ENCODE measurements around the gene MARCHF10.
A peak's percentile ranks its signal among the peaks of the same experiment; 100 is the strongest.

The MARCHF10 gene

DNA sequence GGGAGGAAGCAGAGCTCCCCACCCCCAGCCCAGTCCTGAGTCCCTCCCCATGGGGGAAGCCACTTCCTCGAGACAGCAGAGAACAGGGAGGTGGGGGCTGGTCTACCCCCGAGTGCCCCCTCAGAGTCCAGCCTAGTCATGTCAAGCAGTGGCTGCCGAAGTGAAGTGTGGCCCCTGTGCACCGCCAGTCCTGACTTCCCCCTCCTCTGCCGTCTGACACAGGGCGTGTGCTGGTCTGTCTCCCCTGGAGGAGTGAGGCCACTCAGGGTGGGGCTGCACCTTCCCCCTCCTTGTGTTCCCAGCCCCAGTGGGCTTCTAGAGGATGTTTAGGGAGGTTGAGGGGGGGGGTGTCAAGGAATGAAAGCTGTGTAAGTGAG lies 133.8 kb downstream of the MARCHF10 start:
- DNase-seq = no peak

DNA sequence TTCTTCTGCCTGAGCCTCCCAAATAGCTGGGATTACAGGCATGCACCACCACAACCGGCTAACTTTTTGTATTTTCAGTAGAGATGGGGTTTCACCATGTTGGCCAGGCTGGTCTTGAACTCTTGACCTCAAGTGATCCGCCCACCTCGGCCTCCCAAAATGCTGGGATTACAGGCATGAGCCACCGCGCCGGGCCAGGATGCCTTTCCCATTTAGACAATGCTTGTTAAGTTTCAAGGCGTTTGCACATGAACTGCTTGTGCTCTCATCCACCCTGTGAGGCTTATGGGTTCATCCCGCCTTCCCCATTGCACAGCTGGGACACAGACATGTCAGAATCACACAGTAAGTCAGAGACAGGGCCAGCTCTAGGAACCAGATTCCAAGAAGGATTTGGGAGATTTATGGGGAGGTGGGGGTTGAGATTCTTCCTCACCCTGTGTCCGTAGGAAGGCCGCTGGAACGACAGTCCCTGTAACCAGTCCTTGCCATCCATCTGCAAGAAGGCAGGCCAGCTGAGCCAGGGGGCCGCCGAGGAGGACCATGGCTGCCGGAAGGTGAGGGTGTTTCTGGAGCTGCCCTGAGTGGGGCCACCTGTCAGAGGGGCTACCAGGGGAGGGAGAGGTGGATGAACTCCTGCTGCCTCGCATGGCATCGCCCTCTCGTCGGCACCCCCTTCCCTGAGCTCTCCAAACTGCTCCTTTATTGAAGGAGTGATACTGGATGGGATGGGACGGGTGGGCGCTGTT lies 134.3 kb downstream of the MARCHF10 start:
- DNase-seq = no peak

DNA sequence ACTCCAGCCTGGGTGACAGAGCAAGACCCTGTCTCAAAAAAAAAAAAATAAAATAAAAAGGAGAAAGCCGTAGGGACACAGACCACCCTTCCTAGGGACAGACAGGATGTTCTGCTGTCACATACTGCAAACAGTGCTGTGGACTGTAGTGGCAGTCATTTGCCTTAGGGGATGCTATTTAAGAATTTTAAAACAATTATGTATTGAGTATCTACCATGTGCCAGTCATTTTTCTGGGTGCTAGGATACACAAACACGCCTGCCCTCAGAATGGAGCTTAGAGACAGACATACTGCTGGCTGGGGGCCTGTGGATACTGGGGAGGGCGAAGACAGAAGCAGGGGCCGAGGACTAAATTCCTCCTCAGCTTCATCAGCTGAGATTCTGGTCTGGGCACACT lies 135.2 kb downstream of the MARCHF10 start:
- no peak for DNase-seq

DNA sequence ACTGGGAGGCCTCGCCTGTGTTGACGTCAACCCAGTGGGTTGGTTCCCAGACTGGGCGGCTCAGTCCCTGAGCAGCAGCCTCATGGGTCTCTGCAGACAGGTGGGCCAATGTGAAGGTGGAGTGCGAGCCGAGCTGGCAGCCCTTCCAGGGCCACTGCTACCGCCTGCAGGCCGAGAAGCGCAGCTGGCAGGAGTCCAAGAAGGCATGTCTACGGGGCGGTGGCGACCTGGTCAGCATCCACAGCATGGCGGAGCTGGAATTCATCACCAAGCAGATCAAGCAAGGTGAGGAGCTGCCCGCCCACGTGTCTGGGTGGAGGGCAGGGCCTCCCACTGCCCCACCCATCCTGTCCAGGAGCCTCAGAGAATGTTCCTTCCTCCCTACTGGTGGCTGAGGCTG lies 136.6 kb downstream of the MARCHF10 start:
- peak; percentile 57 for DNase-seq

DNA sequence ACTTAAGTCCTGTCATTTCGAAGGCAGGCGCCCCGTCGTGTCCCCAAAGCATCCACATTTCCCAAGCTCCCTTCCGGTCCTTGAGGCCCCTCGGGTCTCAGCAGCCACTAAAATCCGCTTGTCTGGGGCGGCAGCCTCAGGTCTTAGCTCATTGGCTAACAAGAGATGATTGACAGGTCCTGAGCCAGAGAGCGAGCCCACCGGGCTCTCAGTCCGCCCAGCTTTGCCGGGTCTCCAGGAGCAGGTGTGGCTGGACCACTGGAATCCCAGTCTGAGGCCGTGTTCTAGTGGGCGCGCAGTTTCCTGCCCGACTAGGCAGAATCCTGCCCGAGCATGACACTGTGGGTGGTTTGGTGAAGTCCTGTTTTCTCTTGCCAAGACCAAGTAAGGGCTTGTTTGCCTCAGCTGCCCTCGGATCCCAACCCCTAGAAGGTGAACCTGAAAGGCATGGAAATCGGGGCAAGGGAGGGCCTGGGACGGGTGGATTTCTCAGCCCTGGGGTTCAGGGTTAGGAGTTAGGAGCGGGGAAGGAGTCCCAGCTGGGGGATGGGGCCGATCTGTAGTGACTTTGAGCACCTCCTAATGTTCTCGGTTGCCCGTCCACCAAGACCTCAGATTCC lies 137.8 kb downstream of the MARCHF10 start:
- DNase-seq = no peak

DNA sequence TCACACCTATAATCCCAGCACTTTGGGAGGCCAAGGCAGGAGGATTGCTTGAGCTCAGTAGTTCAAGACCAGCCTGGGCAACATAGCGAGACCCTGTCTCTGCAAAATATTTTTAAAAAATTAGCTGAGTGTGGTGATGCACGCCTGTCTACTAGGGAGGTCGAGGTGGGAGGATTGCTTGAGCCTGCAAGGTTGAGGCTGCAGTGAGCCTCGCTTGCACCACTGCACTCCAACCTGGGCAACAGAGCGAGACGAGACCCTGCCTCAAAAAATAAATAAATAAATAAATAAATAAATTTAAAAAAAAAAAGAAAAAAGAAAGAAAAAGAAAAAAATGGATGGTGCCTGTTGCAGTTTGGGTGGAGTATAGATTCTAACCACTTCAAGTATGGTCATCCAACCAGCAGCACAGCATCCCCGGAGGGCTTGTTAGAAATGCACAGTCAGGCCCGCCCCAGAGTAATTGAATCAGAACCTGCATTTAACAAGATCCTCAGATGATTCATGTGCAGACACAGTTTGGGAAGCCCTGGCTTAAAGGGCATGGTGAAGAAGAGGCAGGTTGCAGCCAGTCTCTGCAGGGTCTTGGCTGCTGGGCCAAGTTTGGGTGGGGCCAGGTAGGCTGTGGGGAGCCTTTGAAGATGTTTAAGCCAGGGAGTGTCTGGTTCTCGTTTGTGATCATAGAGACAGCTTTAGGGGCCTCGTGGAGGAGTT lies 139.9 kb downstream of the MARCHF10 start:
- DNase-seq = no peak

DNA sequence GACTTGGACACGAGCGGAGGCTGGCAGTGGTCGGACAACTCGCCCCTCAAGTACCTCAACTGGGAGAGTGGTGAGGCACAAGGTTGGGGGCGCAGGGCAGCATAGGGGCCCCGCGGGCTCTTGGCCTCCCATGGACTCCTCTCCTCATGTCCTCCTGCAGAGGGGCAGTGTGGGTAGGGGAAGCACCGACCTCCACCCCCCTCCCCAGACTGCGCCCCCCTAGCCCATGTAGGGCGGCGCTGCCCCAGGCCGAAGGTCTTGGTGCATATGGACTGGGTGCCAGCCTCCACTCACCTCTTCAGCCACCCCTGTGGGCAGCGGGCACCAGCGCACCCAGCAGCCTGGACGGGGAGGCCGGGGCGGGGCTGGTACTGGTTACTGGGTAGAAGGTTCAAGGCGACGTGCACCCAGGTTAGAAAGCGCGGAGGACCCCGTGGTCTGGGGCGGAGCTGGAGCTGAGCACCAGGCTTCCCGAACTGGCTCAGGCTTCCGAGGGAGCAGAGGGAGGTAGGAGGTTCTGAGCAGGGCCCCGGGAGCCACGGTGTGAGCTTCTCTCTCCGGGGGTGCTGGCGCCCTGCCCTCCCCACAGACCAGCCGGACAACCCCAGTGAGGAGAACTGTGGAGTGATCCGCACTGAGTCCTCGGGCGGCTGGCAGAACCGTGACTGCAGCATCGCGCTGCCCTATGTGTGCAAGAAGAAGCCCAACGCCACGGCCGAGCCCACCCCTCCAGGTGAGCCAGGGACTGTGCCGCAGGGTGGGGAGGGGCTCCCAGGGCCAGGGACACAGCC lies 141.1 kb downstream of the MARCHF10 start:
- no peak for DNase-seq

DNA sequence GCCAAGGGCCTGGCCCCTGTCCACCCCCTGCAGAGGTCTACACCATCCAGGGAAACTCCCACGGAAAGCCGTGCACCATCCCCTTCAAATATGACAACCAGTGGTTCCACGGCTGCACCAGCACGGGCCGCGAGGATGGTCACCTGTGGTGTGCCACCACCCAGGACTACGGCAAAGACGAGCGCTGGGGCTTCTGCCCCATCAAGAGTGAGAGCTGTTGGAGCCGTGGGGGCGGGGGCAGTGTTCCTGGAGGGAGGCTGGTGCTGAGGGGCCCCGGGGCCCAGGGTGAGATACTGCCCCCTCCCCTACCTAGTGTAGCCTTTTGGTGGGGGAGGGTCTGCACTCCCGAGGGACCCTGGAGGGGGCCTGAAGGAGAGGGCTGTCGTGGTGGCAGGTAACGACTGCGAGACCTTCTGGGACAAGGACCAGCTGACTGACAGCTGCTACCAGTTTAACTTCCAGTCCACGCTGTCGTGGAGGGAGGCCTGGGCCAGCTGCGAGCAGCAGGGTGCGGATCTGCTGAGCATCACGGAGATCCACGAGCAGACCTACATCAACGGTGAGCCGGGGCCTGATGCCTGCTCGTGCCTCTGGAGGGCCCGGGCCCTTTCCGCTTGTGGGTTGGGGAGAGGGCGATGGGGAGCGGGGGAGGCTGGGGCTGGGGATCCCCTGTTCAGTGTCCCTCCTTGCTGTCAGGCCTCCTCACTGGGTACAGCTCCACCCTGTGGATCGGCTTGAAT lies 141.9 kb downstream of the MARCHF10 start:
- no peak for DNase-seq

DNA sequence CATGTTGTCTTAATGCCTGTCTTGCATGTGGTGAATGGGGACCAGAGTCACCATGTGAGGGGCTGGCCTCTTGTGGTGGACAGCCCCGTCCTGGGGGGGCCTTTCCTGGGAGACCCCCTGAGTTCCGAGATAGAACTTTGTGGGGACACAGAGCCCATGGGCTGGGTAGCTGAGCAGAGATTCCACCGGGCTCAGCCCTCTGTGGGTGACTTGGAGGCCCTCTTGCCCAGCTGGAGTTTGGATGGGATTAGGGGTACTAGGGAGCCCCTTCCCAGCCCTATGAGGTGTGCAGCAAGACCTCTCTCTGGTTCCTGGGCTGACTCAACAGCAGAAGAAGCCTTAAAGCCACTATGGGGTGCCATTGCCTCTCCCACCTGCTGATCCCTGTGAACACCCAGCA lies 142.5 kb downstream of the MARCHF10 start:
- no peak for DNase-seq

DNA sequence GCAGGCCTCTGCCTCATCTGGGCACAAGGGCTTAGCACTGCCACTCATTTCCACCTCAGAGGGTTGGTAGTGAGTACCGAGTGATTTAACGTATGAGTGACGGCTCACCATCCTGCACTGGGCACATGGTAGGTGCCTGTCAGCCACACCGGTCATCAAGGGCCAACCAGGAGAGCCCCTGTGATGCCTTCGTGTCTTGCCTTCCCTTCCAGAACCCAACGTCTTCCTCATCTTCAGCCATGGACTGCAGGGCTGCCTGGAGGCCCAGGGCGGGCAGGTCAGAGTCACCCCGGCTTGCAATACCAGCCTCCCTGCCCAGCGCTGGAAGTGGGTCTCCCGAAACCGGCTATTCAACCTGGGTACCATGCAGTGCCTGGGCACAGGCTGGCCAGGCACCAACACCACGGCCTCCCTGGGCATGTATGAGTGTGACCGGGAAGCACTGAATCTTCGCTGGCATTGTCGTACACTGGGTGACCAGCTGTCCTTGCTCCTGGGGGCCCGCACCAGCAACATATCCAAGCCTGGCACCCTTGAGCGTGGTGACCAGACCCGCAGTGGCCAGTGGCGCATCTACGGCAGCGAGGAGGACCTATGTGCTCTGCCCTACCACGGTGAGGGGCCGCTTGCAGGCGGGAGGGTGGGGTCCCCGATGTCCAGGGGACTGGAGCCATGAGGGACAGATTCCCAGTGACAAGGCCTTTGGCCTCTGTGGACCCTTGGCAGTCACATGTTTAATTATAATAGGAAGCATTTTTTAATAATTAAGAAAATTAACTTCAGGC lies 143.6 kb downstream of the MARCHF10 start:
- DNase-seq = no peak

DNA sequence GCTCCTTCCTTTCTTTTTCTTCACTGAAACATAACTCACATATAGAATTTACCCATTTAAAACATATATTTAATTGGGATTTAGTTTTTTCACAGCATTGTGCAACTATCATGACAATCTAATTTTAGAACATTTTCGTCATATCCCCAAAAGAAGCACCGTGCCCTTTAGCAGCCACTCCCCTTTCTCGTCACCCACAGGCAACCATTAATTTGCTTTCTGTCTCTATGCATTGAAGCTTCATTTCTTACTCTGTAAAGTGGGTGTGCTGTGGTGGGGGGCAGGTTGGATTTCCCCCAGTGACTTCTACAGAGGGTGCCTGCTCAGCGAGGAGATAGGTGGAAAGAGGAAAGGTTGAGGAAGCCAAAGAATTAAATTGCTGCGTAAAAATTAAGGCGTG lies 144.8 kb downstream of the MARCHF10 start:
- no peak for DNase-seq

DNA sequence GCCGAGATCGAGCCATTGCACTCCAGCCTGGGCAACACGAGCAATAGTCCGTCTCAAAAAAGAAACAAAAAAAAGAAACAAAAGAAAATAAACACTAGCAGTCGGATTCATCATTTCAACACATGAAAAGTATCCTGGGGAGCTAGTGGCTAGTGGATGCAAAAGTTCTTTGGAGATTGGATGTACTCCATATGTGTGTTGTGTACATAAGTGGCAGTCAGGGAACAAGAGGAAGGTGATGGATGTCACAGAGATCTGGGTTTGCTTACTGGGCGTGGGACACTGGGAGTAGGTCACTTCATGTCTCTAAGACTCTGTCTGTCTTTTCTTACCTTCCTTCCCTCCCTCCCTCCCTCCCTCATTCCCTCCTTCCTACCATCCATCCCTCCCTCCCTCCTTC lies 145.3 kb downstream of the MARCHF10 start:
- DNase-seq = no peak

DNA sequence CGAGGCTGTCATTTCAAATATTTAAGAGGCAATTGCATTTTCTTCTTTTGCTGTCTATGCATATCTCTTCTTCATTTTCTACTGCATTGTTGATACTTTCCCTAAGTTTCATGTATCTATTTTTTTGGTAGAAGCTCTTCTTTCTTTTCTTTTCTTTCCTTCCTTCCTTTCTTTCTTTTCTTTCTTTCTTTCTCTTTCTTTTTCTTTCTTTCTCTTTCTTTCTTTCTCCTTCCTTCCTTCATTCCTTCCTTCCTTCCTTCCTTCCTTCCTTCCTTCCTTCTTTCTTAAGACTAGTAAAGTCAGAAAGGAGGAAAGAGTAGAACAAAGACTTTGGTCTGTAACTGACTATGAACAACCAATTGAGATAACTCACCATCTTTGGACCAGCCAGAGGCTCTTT lies 146.8 kb downstream of the MARCHF10 start:
- no peak for DNase-seq

DNA sequence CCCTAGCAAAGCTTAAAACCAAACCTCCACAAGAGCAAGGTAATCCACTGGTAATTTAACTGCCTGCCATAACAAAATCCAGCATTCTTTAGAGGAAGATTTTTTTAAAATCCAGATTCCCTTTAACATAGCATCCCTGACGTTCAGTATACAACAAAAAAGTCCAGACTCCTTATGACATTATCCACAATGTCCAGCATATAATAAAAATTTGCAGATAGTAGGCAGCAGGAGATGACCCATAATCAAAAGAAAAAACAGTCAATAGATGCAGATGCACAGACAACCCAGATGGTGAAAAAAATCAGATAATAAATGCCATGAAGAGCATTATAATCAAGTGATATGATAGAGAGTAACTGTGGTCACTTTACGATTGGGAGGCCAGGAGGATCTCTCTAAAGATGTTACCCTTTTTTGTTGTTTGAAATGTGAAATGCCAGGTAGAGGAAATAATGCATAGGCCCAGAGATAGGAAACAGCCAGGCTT lies 147.4 kb downstream of the MARCHF10 start:
- DNase-seq = no peak

DNA sequence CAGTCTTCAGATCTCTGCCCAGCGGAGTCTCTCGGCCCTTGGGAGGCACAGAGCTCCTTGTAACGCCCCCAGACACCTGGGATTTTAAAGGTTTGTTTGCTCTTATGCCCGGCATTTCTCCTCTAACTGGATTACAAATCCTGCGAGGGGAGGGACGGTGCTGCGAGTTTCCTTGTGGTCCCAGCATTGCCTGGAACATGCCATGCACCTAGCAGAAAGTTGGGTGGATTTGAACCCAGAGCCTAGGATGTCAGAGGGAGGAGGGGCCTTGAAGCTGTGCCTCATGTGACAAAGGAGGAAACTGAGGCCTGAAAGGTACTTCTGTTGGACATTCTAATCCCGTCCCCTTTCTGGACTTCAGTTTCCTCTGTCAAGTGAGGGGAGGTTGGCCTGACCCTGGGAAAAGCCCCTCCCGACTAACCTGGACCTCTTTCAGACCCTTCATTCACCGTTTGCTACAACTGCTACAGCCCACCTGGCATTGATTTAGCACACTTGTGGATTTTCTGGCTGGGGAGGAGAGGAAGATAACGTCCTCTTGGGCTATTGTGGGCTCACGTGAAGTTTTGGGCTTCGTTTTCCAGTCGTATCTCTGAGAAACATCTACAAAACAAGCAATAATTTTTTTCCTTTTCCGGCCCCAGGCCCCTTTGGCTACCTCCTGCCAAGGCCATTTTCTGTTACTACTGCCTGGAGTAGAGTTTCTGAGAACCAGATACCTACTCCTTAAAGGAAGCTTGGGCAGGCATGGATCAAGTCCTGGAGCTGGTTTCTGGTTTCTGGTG lies 149.8 kb downstream of the MARCHF10 start:
- DNase-seq = no peak

DNA sequence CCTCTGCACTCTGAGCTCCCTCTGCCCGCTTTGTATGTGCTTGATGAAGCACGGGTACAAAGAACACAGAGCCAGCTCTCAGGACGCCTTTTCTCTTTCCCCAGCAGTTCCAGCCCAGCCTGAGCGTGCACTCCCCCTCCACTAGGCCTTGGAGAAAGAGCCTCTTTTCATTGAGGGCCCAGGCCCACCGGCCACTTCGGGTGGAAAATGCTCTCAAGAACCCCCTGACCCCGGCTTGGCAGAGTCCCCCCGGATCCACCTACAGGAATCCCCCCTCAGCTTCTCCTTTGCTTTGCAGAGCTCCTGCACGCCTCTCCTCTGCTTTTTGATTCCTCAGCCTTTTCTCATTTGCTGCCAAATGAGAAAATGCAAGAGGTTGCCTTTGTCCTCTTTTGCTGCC lies 150.4 kb downstream of the MARCHF10 start:
- no peak for DNase-seq

DNA sequence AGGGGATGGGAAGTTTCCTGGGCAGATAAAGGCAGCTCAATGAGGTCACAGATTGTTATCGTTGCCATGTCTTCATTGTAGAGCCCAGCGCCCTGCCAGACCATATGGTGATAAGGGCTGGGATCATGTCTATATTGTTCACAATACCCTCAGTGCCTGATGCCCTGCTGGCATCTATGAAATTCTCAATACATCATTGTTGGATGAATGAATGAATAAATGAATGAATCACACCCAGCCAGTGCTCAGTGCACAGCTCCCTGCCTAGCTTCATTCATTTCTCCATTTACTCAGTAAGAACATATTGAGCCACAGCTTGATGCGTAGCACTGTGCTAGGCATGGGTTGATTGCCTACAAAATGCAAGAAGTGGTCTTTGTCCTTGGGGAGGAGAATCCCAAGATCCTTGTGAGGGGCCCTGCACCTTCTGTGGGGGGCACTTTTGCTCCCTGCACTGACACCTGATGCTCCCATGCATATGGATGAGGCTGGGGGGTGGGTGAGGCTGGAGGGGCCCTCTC lies 150.9 kb downstream of the MARCHF10 start:
- no peak for DNase-seq

DNA sequence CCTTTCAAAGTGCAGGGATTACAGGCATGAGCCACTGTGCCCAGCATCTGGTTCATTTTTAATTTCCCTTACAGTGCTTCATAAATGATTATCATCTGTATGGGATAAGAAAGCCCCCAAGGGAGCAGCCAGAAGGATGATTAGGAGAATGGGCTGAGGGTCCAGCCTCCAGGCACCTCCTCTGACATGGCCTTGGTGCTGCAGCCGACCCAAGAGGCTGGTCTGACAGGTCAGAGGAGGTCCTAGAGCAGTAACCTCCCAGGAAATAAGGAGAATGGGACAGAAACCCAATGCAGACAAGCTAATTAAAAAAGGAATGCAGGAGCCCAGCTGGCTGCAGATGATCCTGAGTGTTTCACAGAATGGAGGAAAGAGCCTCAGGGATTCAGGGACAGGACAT lies 151.7 kb downstream of the MARCHF10 start:
- no peak for DNase-seq

DNA sequence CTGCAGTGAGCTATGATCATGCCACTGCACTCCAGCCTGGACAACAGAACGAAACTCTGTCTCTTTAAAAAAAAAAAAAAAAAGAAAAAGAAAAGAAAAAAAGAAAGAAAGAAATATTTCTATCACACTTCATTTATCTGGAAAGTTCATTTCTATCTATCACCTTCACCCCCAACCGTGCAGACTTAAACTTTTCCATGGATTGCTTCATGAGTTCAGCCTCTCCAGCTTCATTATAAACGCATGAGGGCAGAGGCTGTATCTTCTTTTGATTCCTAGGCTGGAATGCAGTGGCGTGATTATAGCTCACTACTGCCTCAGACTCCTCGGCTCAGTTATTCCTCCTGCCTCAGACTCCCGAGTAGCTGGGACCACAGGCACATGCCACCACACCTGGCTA lies 152.5 kb downstream of the MARCHF10 start:
- no peak for DNase-seq
